ENCODE results near the gene R3HDM2. TPM values are rescaled to one million over a fixed set of nuclear protein-coding genes. Genes with fewer than 3 reads are reported as not detected.

Gene R3HDM2
- total RNA-seq, 1 experiment from 2014 or later: 25.3 TPM

- DNase-seq (ENCODE audit: low spot score): no peak
These were observed 36.5 kb upstream of the R3HDM2 start for GRCh38 chr12:57467212-57467874.

GRCh38 chr12:57465747-57466505, 35.1 kb upstream of the R3HDM2 start:
- no peak for DNase-seq (ENCODE audit: low spot score)

DNA sequence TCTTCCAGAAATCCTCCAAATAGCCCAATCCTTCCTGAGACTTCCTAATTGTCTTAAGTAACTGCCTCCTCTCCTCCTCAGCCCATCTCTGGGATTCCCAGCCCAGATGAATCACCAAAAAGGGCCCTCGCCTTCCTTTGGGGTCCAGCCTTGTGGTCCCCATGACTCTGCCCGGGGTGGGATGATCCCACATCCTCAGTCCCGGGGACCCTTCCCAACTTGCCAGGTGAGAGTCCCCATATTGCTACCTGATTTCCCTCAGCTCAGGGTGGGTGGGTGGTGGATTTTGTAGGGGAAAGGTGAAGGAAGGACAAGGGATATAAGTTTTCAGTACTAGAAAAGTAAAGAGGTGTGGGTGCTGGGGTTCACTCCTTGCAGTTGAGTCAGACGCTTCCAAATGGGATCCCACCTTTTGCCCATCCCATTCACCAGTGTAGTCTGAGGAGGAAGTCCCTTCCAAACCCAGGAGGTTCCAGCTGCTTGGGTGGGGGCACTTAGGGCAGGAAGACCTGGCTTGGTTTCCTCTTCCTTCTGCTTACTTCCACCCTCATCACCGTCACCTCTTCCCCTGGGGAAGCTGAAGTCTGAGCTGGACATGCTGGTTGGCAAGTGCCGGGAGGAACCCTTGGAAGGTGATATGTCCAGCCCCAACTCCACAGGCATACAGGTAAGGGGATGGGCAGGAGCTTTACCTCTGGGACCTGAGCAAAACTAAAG, 34.3 kb upstream of the R3HDM2 start:
- DNase-seq (ENCODE audit: low spot score): no peak

- DNase-seq (ENCODE audit: low spot score): no peak
These were observed 33.7 kb upstream of the R3HDM2 start for GRCh38 chr12:57464569-57464968.

DNA sequence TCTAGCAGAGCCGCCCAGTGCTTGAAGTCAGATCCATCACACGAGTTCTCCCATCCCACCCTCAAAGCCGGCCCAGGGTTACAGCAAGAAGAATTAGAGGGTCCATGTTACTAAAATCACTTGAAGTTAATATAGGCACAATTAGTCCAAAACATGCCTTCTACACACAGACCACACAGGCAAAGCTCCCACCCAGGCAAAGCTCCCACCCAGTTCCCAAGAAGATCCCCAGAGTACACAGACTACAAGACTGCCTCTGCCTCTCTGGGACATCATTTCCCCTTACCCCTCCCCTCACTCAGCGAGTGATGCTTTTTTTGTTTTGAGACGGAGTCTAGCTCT, 32.0 kb upstream of the R3HDM2 start:
- DNase-seq (ENCODE audit: low spot score): no peak

- DNase-seq (ENCODE audit: low spot score): peak; percentile 96
These were observed 31.5 kb upstream of the R3HDM2 start for GRCh38 chr12:57462251-57462911.

GRCh38 chr12:57461917-57462250, 31.0 kb upstream of the R3HDM2 start:
- DNase-seq (ENCODE audit: low spot score): no peak

DNA sequence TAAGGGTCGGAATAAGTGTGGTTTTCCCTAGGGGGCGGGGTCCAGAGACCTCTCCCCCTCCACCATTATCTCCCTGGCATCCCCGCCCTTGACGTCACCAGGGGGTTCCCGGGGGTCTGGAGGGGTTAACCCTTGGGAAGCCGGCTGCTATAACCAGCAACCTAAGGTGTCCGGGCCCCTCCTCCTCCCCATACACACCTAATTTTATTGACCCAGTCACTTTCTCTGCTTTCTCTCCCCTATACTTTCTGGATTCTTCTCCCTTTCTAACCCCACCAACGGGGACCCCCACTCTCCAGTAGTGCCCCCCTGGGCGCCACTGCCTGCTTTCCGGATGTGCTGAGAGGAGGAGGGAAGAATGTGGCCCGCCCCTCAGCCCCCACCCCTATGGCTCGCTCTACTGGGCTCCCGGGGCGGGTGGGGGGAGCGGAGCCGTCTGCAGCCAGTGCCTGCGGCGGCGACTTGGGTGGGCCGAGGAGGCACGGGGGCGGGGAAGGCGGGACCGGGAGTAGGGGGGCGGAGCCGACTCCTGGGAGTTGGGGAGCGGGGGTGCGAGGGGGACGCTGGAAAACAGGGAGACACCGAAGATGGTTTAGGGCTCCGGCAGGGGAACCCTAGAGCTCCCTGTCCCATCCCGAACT, 30.6 kb upstream of the R3HDM2 start:
- DNase-seq (ENCODE audit: low spot score): peak; percentile 45

- DNase-seq (ENCODE audit: low spot score): no peak
These were observed 30.0 kb upstream of the R3HDM2 start for GRCh38 chr12:57460841-57461275.

- peak; percentile 36 for DNase-seq (ENCODE audit: low spot score)
These were observed 29.6 kb upstream of the R3HDM2 start for GRCh38 chr12:57460468-57460784.

GRCh38 chr12:57459750-57460467, 29.1 kb upstream of the R3HDM2 start, which contains the start of gene GLI1:
TSS of gene GLI1 (plus strand) at chr12:57459785. CDS start at chr12:57463692, 3,907 bp downstream.
- DNase-seq (ENCODE audit: low spot score): peak; percentile 24

DNA sequence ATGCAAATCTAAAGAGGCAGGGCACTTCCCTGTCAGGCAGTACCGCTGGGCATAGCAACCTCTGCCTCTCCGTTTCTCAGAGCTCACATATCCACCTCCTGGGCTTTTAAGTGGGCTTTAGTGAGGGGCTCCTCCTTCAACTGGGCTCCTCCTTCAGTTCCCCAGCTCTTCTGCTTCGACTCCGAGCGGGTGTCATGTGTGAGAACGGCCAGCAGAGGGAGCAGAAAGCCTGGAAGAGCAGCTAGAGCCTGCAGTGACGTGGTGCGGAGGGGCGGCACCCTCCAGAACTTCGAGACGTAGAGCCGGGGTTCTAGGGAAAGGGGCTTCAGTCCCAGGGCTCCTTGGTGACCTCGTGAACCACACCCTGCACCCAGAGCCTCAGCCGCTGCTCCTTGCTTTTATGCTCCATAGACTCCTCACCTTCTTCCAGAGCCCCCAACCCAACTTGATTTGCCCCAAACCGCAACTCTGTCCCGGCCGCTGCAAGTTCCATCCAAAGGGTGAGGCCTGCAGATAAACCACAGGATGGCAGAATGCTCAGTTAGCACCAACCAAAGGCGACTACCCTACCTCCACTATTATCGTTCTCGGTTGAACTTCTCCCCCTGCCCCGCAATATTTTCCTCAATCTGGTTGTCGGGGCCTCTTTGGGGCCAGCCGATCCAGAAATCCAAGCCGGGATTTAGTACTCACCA, 28.4 kb upstream of the R3HDM2 start:
- DNase-seq (ENCODE audit: low spot score): peak; percentile 94

GRCh38 chr12:57458665-57459054, 27.8 kb upstream of the R3HDM2 start:
- no peak for DNase-seq (ENCODE audit: low spot score)

DNA sequence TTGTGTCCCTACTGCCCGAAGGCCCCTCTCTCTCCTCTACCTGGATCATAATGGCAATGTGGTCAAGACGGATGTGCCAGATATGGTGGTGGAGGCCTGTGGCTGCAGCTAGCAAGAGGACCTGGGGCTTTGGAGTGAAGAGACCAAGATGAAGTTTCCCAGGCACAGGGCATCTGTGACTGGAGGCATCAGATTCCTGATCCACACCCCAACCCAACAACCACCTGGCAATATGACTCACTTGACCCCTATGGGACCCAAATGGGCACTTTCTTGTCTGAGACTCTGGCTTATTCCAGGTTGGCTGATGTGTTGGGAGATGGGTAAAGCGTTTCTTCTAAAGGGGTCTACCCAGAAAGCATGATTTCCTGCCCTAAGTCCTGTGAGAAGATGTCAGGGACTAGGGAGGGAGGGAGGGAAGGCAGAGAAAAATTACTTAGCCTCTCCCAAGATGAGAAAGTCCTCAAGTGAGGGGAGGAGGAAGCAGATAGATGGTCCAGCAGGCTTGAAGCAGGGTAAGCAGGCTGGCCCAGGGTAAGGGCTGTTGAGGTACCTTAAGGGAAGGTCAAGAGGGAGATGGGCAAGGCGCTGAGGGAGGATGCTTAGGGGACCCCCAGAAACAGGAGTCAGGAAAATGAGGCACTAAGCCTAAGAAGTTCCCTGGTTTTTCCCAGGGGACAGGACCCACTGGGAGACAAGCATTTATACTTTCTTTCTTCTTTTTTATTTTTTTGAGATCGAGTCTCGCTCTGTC, 26.1 kb upstream of the R3HDM2 start:
- DNase-seq (ENCODE audit: low spot score): no peak

- DNase-seq (ENCODE audit: low spot score): peak; percentile 63
These were observed 25.4 kb upstream of the R3HDM2 start for GRCh38 chr12:57456145-57456700.

DNA sequence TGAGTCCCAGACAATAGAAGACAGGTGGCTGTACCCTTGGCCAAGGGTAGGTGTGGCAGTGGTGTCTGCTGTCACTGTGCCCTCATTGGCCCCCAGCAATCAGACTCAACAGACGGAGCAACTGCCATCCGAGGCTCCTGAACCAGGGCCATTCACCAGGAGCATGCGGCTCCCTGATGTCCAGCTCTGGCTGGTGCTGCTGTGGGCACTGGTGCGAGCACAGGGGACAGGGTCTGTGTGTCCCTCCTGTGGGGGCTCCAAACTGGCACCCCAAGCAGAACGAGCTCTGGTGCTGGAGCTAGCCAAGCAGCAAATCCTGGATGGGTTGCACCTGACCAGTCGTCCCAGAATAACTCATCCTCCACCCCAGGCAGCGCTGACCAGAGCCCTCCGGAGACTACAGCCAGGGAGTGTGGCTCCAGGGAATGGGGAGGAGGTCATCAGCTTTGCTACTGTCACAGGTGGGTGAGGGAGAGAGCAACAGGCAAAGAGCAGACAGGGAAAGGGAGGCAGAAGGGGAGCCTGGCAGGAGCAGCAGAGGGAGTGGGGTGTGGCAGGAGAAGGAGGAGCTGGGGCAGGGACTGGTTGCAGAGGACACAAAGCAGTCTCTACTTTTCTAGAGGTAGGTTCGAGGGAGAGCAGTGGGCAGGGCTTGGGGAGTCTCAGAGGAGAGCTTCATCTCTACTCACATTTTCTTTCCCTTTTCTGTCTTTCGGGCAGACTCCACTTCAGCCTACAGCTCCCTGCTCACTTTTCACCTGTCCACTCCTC, 24.7 kb upstream of the R3HDM2 start:
- DNase-seq (ENCODE audit: low spot score): no peak

DNA sequence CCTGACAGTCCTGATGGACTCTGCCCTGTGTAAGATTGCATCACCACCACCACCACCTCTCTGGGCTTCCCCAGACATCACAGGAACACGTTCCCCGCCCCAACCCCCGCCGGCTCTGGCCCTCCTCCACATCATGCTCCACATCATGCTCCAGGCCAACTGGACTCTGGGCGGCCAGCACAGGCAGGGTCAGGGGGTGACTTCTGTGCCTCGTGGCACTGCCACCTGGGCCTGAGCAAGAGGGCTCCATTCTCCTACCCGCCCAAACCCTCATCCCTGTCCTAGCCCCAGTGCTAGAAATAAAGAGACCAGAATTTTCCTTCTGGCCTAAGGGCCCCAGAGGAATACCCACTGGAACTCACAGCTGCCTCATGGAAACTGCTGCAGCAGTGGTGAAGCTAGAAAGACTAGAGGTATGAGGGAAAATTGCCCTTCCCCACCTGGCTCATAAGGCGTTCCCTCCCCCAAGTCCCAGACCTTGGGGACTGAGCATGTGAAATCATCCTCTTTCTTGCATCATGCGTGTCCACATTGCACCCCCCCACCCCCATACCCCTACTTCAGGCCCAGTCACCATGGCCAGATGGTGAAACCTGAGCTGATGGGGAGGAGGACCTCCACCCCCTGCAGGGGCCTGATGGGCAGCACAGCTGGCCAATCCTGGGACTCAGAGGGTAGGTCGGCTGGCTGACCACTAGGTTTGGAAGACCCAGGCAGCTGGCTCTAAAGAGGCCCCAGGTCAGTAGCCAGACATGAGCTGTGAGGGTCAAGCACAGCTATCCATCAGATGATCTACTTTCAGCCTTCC, 23.9 kb upstream of the R3HDM2 start, which contains the start of gene INHBE:
TSS of gene INHBE (plus strand) at position 742 of the 808 bp plus-strand sequence. CDS start 230 bp downstream, outside the sequence.
- peak; percentile 22 for DNase-seq (ENCODE audit: low spot score)

GRCh38 chr12:57454213-57454565, 23.3 kb upstream of the R3HDM2 start:
- no peak for DNase-seq (ENCODE audit: low spot score)
